ENCODE data around the gene SEMA3E.

GRCh38 chr7:83347945-83348444 is 300.9 kb downstream of the SEMA3E start:
- TF ChIP-seq EZH2 (IDR thresholded peaks at IDR 0.05; ENCODE audit: insufficient read depth, poor library complexity, severe bottlenecking) (no peak), EZH2phosphoT487 (IDR thresholded peaks at IDR 0.05; ENCODE audit: insufficient read depth, low read depth) (no peak)
